GM19023 (cell line): Measurements from ENCODE around the gene CMYA5.

Experiments
- ATAC-seq: cut with Tn5 transposase; IDR thresholded peaks from one replicate; pipeline ENCODE4 v1.9.1; 2021; ENCODE audit warnings: mild to moderate bottlenecking, moderate library complexity; ENCODE audit not compliant: unreplicated experiment

The CMYA5 gene

GRCh38 chr5:79793304-79793703, 103.7 kb downstream of the CMYA5 start:
- ATAC-seq: no peak

- no peak for ATAC-seq
Observed at GRCh38 chr5:79793722-79794121, 104.1 kb downstream of the CMYA5 start.

DNA sequence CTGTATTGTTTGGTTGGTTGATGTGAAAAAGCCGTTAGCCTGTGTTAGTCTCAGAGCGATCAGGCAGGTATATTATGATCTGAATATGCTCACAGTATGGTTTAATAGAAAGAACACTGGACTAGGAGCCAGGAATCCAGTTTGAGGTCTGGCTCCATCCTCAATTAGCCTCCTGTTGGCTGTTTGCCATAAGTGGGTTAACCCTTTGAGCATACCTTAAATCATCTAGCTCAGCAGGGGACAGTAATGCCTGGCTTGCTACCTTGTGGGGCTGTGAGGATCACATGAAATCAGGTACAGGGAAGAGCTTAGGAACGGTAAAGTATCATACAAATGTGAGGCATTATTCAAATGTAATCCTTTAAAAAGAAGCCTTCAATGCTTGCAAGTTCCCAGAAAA, 104.7 kb downstream of the CMYA5 start:
- ATAC-seq: no peak

- no peak for ATAC-seq
Observed at GRCh38 chr5:79795764-79796398, 106.2 kb downstream of the CMYA5 start.

DNA sequence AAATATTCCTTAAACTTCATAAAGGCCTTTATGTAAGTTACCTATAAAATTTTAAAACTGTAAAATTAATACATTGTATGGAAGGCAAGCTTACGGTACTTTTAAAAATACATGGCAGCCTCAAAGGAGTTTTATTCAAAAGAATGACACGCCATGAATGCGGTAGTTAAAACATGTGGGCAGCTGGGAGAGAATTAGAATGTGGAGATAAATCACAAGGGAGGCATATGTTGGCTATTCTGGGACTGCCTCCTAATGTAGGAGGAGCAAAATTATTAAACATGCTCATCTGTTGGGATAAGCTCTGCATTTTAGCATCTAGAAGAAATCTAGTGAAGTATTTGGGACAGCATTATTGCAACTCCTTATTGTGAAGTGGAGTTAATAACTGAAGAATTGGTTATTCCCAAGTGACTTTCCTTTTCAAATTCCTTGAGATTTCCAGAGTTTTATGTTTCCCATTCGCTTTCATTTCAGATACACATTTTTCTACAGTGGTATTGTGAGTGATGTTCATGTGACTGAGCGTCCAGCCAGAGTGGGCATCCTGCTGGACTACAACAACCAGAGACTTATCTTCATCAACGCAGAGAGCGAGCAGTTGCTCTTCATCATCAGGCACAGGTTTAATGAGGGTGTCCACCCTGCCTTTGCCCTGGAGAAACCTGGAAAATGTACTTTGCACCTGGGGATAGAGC, 109.4 kb downstream of the CMYA5 start:
- no peak for ATAC-seq

GRCh38 chr5:79800979-79801827, 111.6 kb downstream of the CMYA5 start:
- no peak for ATAC-seq

GRCh38 chr5:79802406-79802805, 112.8 kb downstream of the CMYA5 start:
- no peak for ATAC-seq

- ATAC-seq: no peak
Observed at GRCh38 chr5:79803007-79803406, 113.4 kb downstream of the CMYA5 start.

DNA sequence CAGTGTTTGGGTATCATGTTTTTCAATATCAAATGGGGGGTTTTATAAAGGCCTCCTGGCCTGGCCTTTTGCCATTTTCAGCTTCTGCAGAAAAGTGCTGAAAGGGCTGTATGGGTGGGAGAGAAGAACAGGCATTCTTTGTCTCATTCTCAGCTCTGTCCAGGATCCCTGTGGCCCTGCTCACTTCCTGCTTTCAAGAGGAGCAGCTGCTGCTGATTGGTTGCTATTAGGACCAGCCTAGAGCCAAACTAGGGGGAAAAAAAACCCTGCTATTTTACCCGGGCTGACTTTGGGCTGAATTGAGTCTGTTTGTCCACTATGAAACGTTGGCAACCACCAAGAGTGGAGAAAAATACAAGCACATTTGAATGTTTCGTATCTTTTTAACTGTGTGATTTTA, 117.1 kb downstream of the CMYA5 start:
- no peak for ATAC-seq

GRCh38 chr5:79809743-79810142, 120.1 kb downstream of the CMYA5 start:
- ATAC-seq: no peak

DNA sequence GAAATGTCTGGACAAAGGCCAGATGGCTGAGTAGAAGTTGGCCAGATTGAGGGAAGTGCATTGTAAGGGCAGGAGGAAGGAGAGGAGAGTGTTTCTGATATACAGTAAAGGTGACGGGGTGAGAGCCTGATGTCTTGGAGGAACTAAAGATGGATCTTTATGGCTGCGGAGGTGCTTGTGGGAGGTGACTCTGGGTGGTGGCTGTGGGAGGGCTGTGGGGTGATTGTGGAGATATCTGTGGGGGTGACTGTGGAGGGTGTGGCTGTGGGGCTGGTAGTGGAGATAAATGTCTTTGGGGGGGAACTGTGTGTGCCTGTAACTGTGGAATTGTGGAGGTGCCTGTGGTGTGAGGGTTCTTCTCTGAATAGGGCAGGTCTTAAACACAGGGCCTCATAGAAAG, 121.4 kb downstream of the CMYA5 start:
- ATAC-seq: no peak

- ATAC-seq: no peak
Observed at GRCh38 chr5:79811904-79812303, 122.3 kb downstream of the CMYA5 start.

DNA sequence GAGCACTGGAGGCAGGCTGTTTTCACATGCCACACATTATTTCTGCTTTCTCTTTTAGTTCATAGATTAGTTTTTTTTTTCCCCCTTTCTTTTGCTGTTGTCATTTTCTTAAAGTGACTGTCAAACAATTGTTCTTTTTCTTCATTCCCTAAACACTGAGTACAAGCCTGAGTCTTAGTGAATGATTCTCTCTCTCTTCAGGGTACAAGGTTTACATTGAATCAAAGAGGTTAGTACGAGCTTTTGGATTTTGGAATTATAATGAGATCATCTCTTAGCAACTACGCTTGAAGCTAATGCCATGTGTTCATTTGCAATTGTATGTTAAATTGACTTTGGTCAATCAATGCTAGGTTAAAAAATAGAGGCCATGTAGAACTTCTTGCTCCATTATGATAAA, 125.1 kb downstream of the CMYA5 start:
- ATAC-seq: no peak

DNA sequence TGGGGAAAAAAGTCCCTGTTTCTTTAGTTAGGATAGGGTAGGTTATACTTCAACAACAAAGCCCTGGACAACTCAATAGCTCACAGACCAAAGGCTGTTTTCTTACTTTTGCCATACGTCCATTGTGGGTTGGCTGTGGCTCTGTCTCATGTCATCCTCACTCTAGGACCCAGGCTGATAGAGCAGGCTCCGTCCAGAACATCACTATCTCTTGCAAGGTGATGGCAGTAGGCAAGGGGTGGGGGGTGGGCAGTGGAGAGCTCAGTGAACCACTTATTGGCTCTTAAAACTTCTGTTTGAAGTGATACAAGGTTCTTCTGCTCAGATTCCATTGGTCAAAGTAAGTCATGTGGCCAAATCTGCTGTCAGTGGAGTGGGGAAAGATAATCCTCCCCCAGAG, 126.4 kb downstream of the CMYA5 start:
- ATAC-seq: no peak

- no peak for ATAC-seq
Observed at GRCh38 chr5:79820648-79821047, 131.0 kb downstream of the CMYA5 start.

GRCh38 chr5:79824444-79824843, 134.8 kb downstream of the CMYA5 start:
- no peak for ATAC-seq

GRCh38 chr5:79825802-79826201, 136.2 kb downstream of the CMYA5 start:
- no peak for ATAC-seq

- ATAC-seq: no peak
Observed at GRCh38 chr5:79827159-79827629, 137.6 kb downstream of the CMYA5 start.

DNA sequence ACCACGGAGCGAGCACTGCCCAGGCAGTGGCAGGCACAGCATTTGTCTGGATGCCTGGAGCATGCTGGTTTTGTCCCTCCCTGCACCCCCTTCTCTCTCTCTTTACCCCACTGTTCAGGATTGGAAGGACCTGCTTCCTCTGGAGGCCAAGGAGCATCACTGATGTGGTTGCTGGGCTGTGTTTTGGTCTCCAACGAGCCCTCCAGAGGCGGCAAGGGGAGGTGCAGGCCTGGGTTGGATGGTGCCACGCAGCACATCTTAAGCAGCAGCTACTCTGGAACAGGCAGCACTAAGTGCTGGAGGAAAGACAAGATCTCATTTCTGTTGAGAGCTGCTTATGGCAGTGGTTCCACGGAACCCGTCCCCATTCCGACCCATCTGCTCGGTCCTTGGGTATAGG, 139.6 kb downstream of the CMYA5 start:
- ATAC-seq: no peak

DNA sequence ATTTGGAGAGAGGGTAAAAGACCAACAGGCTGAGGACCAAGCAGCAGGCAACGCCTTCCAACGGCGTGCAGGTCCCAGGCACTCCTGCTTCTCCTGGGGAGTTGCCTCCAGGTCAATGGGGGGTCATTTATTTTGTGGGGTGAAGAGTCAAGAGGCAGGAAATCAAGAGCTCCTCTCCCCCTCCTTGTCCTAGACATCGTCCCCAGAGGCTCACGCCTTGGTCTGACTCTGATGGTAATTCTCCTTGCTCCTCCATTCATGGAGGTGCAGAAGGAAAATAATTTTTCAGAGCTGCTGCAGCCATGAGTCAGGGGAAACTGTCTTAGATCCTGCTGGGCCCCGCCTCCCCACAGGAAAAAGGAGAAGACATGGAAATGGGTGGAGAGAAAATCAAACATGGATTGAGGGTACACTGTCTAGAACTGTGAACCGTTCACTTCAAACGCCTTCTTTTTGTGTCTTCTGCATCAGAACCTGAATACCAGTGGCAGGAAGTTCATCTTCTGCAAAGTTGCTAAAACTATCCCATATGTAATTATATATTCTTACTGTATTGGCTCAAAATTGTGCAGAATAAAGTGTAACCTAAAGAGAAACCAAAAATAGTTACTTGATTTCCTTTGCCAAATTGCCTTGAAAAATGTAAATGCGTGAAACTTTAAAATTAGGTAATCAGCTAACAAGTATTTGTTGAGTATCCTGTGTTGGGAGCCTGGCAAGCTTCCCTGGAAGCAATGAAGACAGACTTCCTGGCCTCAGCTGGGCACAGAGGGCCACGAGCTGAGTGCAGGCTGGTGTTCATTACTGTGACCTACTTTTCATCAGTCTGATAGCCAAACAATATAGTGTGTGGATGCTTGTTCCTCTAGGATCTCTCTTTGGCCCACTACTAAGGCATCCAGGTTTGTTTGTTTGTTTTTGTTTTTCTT, 142.0 kb downstream of the CMYA5 start:
- ATAC-seq: no peak

- ATAC-seq: no peak
Observed at GRCh38 chr5:79832911-79833310, 143.3 kb downstream of the CMYA5 start.
